A549 (cell line): ENCODE measurements around the gene FZD7.

Source experiments
- EP300 ChIP-seq, 2 experiments: fragments of >200 bp; sonication (Bioruptor Twin); formaldehyde crosslinking; IDR thresholded peaks; 2 replicates in 1 of 2; 3 replicates in 1 of 2; pipeline ENCODE4 v1.6.1; 2016 to 2017
- FOSL2 ChIP-seq, 2 experiments: fragments of 450-650 bp in 1 of 2; fragments of >200 bp in 1 of 2; sonication (Bioruptor Twin) in 1 of 2; formaldehyde crosslinking; IDR thresholded peaks; 2 replicates each; pipeline versions ENCODE4 v1.5.0 to v1.6.1; 2016 to 2020; ENCODE audit warnings: mild to moderate bottlenecking in 1 of 2, moderate library complexity in 1 of 2
- JUNB ChIP-seq: fragments of >200 bp; sonication (Bioruptor Twin); formaldehyde crosslinking; IDR thresholded peaks from 2 replicates; pipeline ENCODE4 v1.6.1; 2016
- PHF8 ChIP-seq: fragments of 200-600 bp; sonication (generic); IDR thresholded peaks from 2 replicates; pipeline ENCODE4 v1.6.1; 2016; ENCODE audit warnings: low read depth, mild to moderate bottlenecking, antibody characterized with exemption, moderate library complexity, borderline replicate concordance
- POLR2A ChIP-seq: IDR thresholded peaks from 2 replicates; pipeline ENCODE4 v1.6.1; 2012; ENCODE audit warnings: mild to moderate bottlenecking, low read length
- TF ChIP-seq, protein P1 (sequence below): fragments of >200 bp; sonication (Bioruptor Twin); formaldehyde crosslinking; IDR thresholded peaks from 3 replicates; pipeline ENCODE4 v1.6.1; 2016
- TF ChIP-seq, protein P2 (sequence below): fragments of >200 bp; sonication (Bioruptor Twin); formaldehyde crosslinking; IDR thresholded peaks from 3 replicates; pipeline ENCODE4 v1.5.1; 2016
- TF ChIP-seq, protein P3 (sequence below): IDR thresholded peaks from 2 replicates; pipeline ENCODE4 v1.6.1; 2012

DNA sequence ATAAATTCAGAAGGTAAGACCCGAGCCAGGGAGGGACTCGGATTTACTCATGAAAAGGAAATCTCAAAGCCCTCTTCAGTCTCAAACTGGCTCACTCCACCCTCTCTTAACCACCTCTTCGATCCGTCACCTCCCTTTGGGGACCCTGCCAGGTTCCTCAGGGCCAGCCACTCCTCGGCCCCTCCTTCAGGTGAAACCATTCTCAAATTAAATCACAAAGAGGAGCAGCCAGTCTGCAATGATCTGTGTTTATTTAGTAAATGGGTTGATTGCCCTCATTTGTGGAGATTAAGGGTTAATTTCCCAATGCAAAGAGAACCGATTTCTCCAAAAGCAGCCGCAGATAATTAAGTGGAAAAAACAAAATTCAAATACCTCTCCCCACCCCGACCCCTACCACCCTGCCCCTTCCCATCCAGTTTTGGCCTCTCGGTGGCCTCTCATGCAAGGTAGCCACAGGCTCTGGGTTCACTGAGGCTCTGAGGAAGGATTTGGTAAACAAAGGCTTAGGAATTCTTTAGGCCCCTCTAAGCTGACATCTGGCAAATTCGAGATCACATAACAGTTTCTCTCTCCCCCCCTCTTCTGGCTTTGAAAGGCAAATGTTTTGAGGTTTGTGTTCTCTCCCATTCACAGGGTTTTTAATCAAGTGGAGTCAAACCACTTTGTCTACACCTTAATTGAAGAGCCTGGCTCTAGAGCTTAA is 10.3 kb upstream of the FZD7 start:
- TF ChIP-seq FOSL2 (IDR thresholded peaks at IDR 0.05), result no peak
- no peak for TF ChIP-seq FOSL2 (CRISPR knock-in tag; IDR thresholded peaks at IDR 0.05)
- TF ChIP-seq, protein P1, sequence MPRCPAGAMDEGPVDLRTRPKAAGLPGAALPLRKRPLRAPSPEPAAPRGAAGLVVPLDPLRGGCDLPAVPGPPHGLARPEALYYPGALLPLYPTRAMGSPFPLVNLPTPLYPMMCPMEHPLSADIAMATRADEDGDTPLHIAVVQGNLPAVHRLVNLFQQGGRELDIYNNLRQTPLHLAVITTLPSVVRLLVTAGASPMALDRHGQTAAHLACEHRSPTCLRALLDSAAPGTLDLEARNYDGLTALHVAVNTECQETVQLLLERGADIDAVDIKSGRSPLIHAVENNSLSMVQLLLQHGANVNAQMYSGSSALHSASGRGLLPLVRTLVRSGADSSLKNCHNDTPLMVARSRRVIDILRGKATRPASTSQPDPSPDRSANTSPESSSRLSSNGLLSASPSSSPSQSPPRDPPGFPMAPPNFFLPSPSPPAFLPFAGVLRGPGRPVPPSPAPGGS, result no peak
- TF ChIP-seq, protein P2, sequence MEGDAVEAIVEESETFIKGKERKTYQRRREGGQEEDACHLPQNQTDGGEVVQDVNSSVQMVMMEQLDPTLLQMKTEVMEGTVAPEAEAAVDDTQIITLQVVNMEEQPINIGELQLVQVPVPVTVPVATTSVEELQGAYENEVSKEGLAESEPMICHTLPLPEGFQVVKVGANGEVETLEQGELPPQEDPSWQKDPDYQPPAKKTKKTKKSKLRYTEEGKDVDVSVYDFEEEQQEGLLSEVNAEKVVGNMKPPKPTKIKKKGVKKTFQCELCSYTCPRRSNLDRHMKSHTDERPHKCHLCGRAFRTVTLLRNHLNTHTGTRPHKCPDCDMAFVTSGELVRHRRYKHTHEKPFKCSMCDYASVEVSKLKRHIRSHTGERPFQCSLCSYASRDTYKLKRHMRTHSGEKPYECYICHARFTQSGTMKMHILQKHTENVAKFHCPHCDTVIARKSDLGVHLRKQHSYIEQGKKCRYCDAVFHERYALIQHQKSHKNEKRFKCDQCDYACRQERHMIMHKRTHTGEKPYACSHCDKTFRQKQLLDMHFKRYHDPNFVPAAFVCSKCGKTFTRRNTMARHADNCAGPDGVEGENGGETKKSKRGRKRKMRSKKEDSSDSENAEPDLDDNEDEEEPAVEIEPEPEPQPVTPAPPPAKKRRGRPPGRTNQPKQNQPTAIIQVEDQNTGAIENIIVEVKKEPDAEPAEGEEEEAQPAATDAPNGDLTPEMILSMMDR, result no peak
- no peak for TF ChIP-seq PHF8
- no peak for TF ChIP-seq JUNB
- TF ChIP-seq POLR2A, result no peak
- TF ChIP-seq EP300 (IDR thresholded peaks at IDR 0.05), result no peak
- TF ChIP-seq, protein P3, sequence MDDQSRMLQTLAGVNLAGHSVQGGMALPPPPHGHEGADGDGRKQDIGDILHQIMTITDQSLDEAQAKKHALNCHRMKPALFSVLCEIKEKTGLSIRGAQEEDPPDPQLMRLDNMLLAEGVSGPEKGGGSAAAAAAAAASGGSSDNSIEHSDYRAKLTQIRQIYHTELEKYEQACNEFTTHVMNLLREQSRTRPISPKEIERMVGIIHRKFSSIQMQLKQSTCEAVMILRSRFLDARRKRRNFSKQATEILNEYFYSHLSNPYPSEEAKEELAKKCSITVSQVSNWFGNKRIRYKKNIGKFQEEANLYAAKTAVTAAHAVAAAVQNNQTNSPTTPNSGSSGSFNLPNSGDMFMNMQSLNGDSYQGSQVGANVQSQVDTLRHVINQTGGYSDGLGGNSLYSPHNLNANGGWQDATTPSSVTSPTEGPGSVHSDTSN, result no peak
